Stimulated activated CD8-positive, alpha-beta memory T cell treated with anti-CD3 and anti-CD28 coated beads, Interleukin-12 subunit alpha, Interleukin-12 subunit beta, amount 100 ng/mL, for 1 hour (primary cell): ENCODE measurements around the gene ALDH3A1.
"Not testable (repeated sequence)": the region's sequence is repeated elsewhere in the genome, so short reads cannot be mapped to it uniquely, and the experiment has no call there.

Source experiments
- DNase-seq: peaks from one replicate; pipeline ENCODE4 v3.0.0-alpha.2; 2020; ENCODE audit warnings: low read depth

ALDH3A1 gene

GRCh38 chr17:19747829-19748806 is at the start of gene ALDH3A1:
Gene ALDH3A1 (minus strand): TSS chr17:19748298. CDS start chr17:19745129, 3,169 bp downstream.
- DNase-seq, result no peak

- DNase-seq, result no peak
Measured at GRCh38 chr17:19796457-19796856, 48.4 kb upstream of the ALDH3A1 start.

- DNase-seq, result no peak
Measured at GRCh38 chr17:19791918-19792550, 43.9 kb upstream of the ALDH3A1 start.

- DNase-seq, result no peak
Measured at GRCh38 chr17:19787733-19788357, 39.7 kb upstream of the ALDH3A1 start.

- DNase-seq, result no peak
Measured at GRCh38 chr17:19785854-19786253, 37.8 kb upstream of the ALDH3A1 start.

- no peak for DNase-seq
Measured at GRCh38 chr17:19781488-19782458, 33.7 kb upstream of the ALDH3A1 start.

GRCh38 chr17:19780846-19781245 is 32.7 kb upstream of the ALDH3A1 start:
- DNase-seq, result no peak

GRCh38 chr17:19773534-19773933 is 25.4 kb upstream of the ALDH3A1 start:
- no peak for DNase-seq

- DNase-seq, result no peak
Measured at GRCh38 chr17:19771971-19772630, 24.0 kb upstream of the ALDH3A1 start.

GRCh38 chr17:19770985-19771735 is 23.1 kb upstream of the ALDH3A1 start:
- DNase-seq, result no peak

- no peak for DNase-seq
Measured at GRCh38 chr17:19769946-19770652, 22.0 kb upstream of the ALDH3A1 start.

GRCh38 chr17:19768046-19768782 is 20.1 kb upstream of the ALDH3A1 start:
- DNase-seq, result no peak

GRCh38 chr17:19766421-19767270 is 18.5 kb upstream of the ALDH3A1 start:
- DNase-seq, result peak; percentile 70

GRCh38 chr17:19766016-19766415 is 17.9 kb upstream of the ALDH3A1 start:
- no peak for DNase-seq

- DNase-seq, result not testable (repeated sequence)
Measured at GRCh38 chr17:19763991-19764390, 15.9 kb upstream of the ALDH3A1 start.

GRCh38 chr17:19763416-19763815 is 15.3 kb upstream of the ALDH3A1 start:
- no peak for DNase-seq

GRCh38 chr17:19762515-19762961 is 14.4 kb upstream of the ALDH3A1 start:
- peak; percentile 20 for DNase-seq

- no peak for DNase-seq
Measured at GRCh38 chr17:19760746-19761145, 12.6 kb upstream of the ALDH3A1 start.
